Measurements from ENCODE around the gene RARRES2. TPM values are rescaled to one million over a fixed set of nuclear protein-coding genes. Genes with fewer than 3 reads are reported as not detected.

RARRES2 gene
- total and polyA plus RNA-seq, 5 donors: 111 to 195 (median 176) TPM

- no peak for ATAC-seq
- Histone ChIP-seq H3K4me3 (ENCODE audit: low read length) (no peak overlapping the region), H3K27ac (ENCODE audit: low read length) (no peak overlapping the region), H3K4me1 (ENCODE audit: control insufficient read depth, insufficient read depth, low read length) (peaks cover 3% of the 10 kb centered on the region), H3K9me3 (ENCODE audit: control insufficient read depth, low read length) (no peaks in the 10 kb centered on the region), H3K27me3 (ENCODE audit: control insufficient read depth, insufficient read depth) (no peaks in the 10 kb centered on the region)
- 73% methylated on average over 4 of the region's 4 CpGs for WGBS
- DNase-seq: no peak
- intact Hi-C loops (cut with DNase I): no loop called here
Observed at GRCh38 chr7:150382844-150383225, 41.4 kb upstream of the RARRES2 start.

- WGBS: 88% methylated on average over 20 of the region's 20 CpGs
Observed at GRCh38 chr7:150382123-150382843, 40.9 kb upstream of the RARRES2 start.

GRCh38 chr7:150381785-150382122 lies 40.3 kb upstream of the RARRES2 start:
- peaks cover 3% of the 10 kb centered on the region for H3K4me1 ChIP-seq (ENCODE audit: control insufficient read depth, insufficient read depth, low read length)
- DNase-seq (no peak), ATAC-seq (no peak)
- no peaks in the 10 kb centered on the region for H3K27me3 ChIP-seq (ENCODE audit: control insufficient read depth, insufficient read depth)
- H3K27ac ChIP-seq (ENCODE audit: low read length): no peak overlapping the region
- intact Hi-C loops (cut with DNase I): no loop called here
- no peaks in the 10 kb centered on the region for H3K9me3 ChIP-seq (ENCODE audit: control insufficient read depth, low read length)
- 97% methylated on average over 1 of the region's 1 CpG for WGBS
- no peak overlapping the region for H3K4me3 ChIP-seq (ENCODE audit: low read length)

More at GRCh38 chr7:150382123-150382843, 40.9 kb upstream of the RARRES2 start:
- intact Hi-C loops (cut with DNase I): no loop called here
- DNase-seq: no peak
- no peak for ATAC-seq
- H3K27ac ChIP-seq (ENCODE audit: low read length): no peak overlapping the region
- no peaks in the 10 kb centered on the region for H3K9me3 ChIP-seq (ENCODE audit: control insufficient read depth, low read length)
- no peak overlapping the region for H3K4me3 ChIP-seq (ENCODE audit: low read length)
- no peaks in the 10 kb centered on the region for H3K27me3 ChIP-seq (ENCODE audit: control insufficient read depth, insufficient read depth)
- H3K4me1 ChIP-seq (ENCODE audit: control insufficient read depth, insufficient read depth, low read length): peaks cover 3% of the 10 kb centered on the region

- no peaks in the 10 kb centered on the region for H3K9me3 ChIP-seq (ENCODE audit: control insufficient read depth, low read length)
- H3K27me3 ChIP-seq (ENCODE audit: control insufficient read depth, insufficient read depth): no peaks in the 10 kb centered on the region
- 86% methylated on average over 9 of the region's 9 CpGs for WGBS
- no peak overlapping the region for H3K27ac ChIP-seq (ENCODE audit: low read length)
- no peak overlapping the region for H3K4me3 ChIP-seq (ENCODE audit: low read length)
- intact Hi-C loops (cut with DNase I): no loop called here
- DNase-seq (no peak), ATAC-seq (no peak)
- peaks cover 3% of the 10 kb centered on the region for H3K4me1 ChIP-seq (ENCODE audit: control insufficient read depth, insufficient read depth, low read length)
Observed at GRCh38 chr7:150381096-150381495, 39.7 kb upstream of the RARRES2 start.

- intact Hi-C loops (cut with DNase I): no loop called here
- H3K4me1 ChIP-seq (ENCODE audit: control insufficient read depth, insufficient read depth, low read length): peaks cover 3% of the 10 kb centered on the region
- no peak overlapping the region for H3K4me3 ChIP-seq (ENCODE audit: low read length)
- H3K27ac ChIP-seq (ENCODE audit: low read length): no peak overlapping the region
- WGBS: 72% methylated on average over 11 of the region's 11 CpGs
- H3K27me3 ChIP-seq (ENCODE audit: control insufficient read depth, insufficient read depth): no peaks in the 10 kb centered on the region
- DNase-seq (no peak), ATAC-seq (no peak)
- H3K9me3 ChIP-seq (ENCODE audit: control insufficient read depth, low read length): no peaks in the 10 kb centered on the region
Observed at GRCh38 chr7:150380463-150380862, 39.0 kb upstream of the RARRES2 start.

- no peaks in the 10 kb centered on the region for H3K27me3 ChIP-seq (ENCODE audit: control insufficient read depth, insufficient read depth)
- H3K4me1 ChIP-seq (ENCODE audit: control insufficient read depth, insufficient read depth, low read length): peaks cover 3% of the 10 kb centered on the region
- DNase-seq: peak in 1 of 3 donors; percentile 66
- peak overlapping the region; percentile 83 for H3K4me3 ChIP-seq (ENCODE audit: low read length)
- intact Hi-C loops (cut with DNase I): no loop called here
- no peaks in the 10 kb centered on the region for H3K9me3 ChIP-seq (ENCODE audit: control insufficient read depth, low read length)
- no peak for ATAC-seq
- peak overlapping the region; percentile 49 for H3K27ac ChIP-seq (ENCODE audit: low read length)
- WGBS: 1% methylated on average over 52 of the region's 52 CpGs
Observed at GRCh38 chr7:150379441-150380379, 38.3 kb upstream of the RARRES2 start.

- ATAC-seq (peak; percentile 98 to 99), DNase-seq (peak; percentile 97 to 99 (median 99))
- peaks cover 3% of the 10 kb centered on the region for H3K4me1 ChIP-seq (ENCODE audit: control insufficient read depth, insufficient read depth, low read length)
- no peaks in the 10 kb centered on the region for H3K27me3 ChIP-seq (ENCODE audit: control insufficient read depth, insufficient read depth)
- peak within 1 kb of the TSS; percentile 79 for H3K27ac ChIP-seq (ENCODE audit: low read length)
- under 1% methylated on average over 60 of the region's 60 CpGs for WGBS
- peak within 1 kb of the TSS; percentile 83 for H3K4me3 ChIP-seq (ENCODE audit: low read length)
- no peaks in the 10 kb centered on the region for H3K9me3 ChIP-seq (ENCODE audit: control insufficient read depth, low read length)
- intact Hi-C loops (cut with DNase I): no loop called here
Observed at GRCh38 chr7:150378853-150379440, 37.5 kb upstream of the RARRES2 start, which contains the start of gene ZNF775. Gene ZNF775, plus strand, starts transcription at chr7:150379330. Its CDS starts 9,141 bp downstream, at chr7:150388471.

GRCh38 chr7:150378115-150378852 lies 36.9 kb upstream of the RARRES2 start:
- intact Hi-C loops (cut with DNase I): no loop called here

GRCh38 chr7:150377635-150378034 lies 36.2 kb upstream of the RARRES2 start:
- H3K4me1 ChIP-seq (ENCODE audit: control insufficient read depth, insufficient read depth, low read length): peaks cover 3% of the 10 kb centered on the region
- no peak overlapping the region for H3K4me3 ChIP-seq (ENCODE audit: low read length)
- intact Hi-C loops (cut with DNase I): no loop called here
- no peak overlapping the region for H3K27ac ChIP-seq (ENCODE audit: low read length)
- 62% methylated on average over 4 of the region's 4 CpGs for WGBS
- H3K27me3 ChIP-seq (ENCODE audit: control insufficient read depth, insufficient read depth): no peaks in the 10 kb centered on the region
- DNase-seq (no peak), ATAC-seq (no peak)
- H3K9me3 ChIP-seq (ENCODE audit: control insufficient read depth, low read length): no peaks in the 10 kb centered on the region

More at GRCh38 chr7:150378115-150378852, 36.9 kb upstream of the RARRES2 start:
- no peaks in the 10 kb centered on the region for H3K27me3 ChIP-seq (ENCODE audit: control insufficient read depth, insufficient read depth)
- no peaks in the 10 kb centered on the region for H3K9me3 ChIP-seq (ENCODE audit: control insufficient read depth, low read length)
- peak; percentile 64 to 82 (median 81) for DNase-seq
- peak overlapping the region; percentile 56 for H3K4me3 ChIP-seq (ENCODE audit: low read length)
- peak overlapping the region; percentile 79 for H3K27ac ChIP-seq (ENCODE audit: low read length)
- ATAC-seq: peak; percentile 8 to 53
- WGBS: 7% methylated on average over 32 of the region's 32 CpGs
- H3K4me1 ChIP-seq (ENCODE audit: control insufficient read depth, insufficient read depth, low read length): peaks cover 3% of the 10 kb centered on the region

GRCh38 chr7:150377196-150377595 lies 35.8 kb upstream of the RARRES2 start:
- H3K4me3 ChIP-seq (ENCODE audit: low read length): no peak overlapping the region
- intact Hi-C loops (cut with DNase I): no loop called here
- H3K9me3 ChIP-seq (ENCODE audit: control insufficient read depth, low read length): no peaks in the 10 kb centered on the region
- ATAC-seq (no peak), DNase-seq (no peak)
- peaks cover 3% of the 10 kb centered on the region for H3K4me1 ChIP-seq (ENCODE audit: control insufficient read depth, insufficient read depth, low read length)
- no peaks in the 10 kb centered on the region for H3K27me3 ChIP-seq (ENCODE audit: control insufficient read depth, insufficient read depth)
- WGBS: 51% methylated on average over 3 of the region's 3 CpGs
- H3K27ac ChIP-seq (ENCODE audit: low read length): no peak overlapping the region

All from right cardiac atrium (tissue), 5 donors.